ENCODE results near the gene TRAPPC3. TPM values are rescaled to one million over a fixed set of nuclear protein-coding genes. Genes with fewer than 3 reads are reported as not detected.
A peak's percentile ranks its signal among the peaks of the same experiment; 100 is the strongest.

Gene TRAPPC3
- total and polyA plus RNA-seq, 9 of the 15 experiments (the other 6 are each of a cell fraction or from before 2014, with no cell fraction given), result 20.6 to 141 (median 112) TPM

DNA sequence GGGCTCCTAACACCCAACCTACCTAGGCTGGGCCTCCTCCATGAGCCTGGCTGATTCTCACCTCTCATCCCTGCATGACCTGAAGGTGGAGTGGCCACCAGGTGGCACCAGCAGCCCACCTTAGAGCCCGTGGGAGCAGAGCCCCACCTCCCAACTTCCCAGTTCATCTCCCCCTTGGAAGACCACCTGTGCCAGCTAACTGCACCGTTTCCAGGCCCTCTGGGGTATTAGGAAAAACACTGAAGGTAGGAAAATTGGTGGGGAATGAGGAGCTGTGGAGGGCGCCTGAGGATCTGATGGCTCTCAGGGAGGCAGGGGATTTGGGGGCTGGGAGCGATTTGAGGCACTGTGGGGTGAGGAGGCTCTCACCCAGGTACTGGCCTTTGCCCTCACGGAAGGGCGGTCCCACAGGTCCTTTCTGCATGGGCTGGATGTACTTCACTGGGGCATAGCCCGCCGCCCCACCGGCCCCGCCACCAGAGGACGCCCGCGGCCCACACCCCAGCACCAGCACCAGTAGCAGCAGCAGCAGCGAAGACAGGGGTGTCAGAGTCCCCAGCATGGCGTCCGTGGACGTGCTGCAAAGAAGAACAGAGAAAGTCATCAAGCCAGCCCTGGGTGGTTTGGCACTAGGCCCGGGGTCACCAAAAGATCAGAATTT lies 49.5 kb downstream of the TRAPPC3 start:
- H3K9ac ChIP-seq (ENCODE audit: insufficient read depth in 1 of 2, low read depth in 2 of 2, low read length in 2 of 2), result peak overlapping the region; percentile 22 to 49; a peak in 2 of 4 replicates
- CTCF ChIA-PET (ENCODE audit: low intra/inter-chr PET ratio), result interaction anchor here (0.5 to 5.7 kb wide), 19 partner anchors 10 to 550 kb away, joined by 3 to 116 read pairs (median 5); partner anchors contain the start of genes ADPRS, MAP7D1 and TRAPPC3
- BruUV-seq (replicated peaks), result no TSS peak
- peak; percentile 87 to 91 (median 88) for DNase-seq (ENCODE audit: extremely low read depth in 1 of 4, low spot score in 3 of 4)
- no peaks in the 10 kb centered on the region for H3K79me2 ChIP-seq (ENCODE audit: control insufficient read depth, insufficient read depth, low read length)
- intact Hi-C loops (cut with micrococcal nuclease) (loop anchor here (1.0 to 2.0 kb wide), 4 partner anchors 34 to 321 kb away; no protein-coding TSS in a partner anchor), in situ Hi-C loops (cut with MboI) (loop anchor here (5.0 kb wide), 2 partner anchors 187 to 322 kb away; no protein-coding TSS in a partner anchor)
- no peak overlapping the region; the same call in 2 of the 3 replicates for H3K27ac ChIP-seq (ENCODE audit: extremely low read depth, low read depth, low read length)
- H2AFZ ChIP-seq (ENCODE audit: low read depth, low read length), result peak overlapping the region; percentile 92
- peak overlapping the region; percentile 82 for H3K4me2 ChIP-seq (ENCODE audit: insufficient read depth, low read length)
- H3K9me1 ChIP-seq (ENCODE audit: control insufficient read depth, insufficient read depth, low read length), result no peaks in the 10 kb centered on the region
- H3K9me3 ChIP-seq (replicated peaks; ENCODE audit: control insufficient read depth, insufficient read depth, low read depth, low read length), result no peaks in the 10 kb centered on the region
- peak; percentile 96 for ATAC-seq
- H3K36me3 ChIP-seq (ENCODE audit: control insufficient read depth, insufficient read depth, low read length), result peaks cover 14% of the 10 kb centered on the region; the same call in 1 of the 3 replicates
- no peaks in the 10 kb centered on the region for H3K27me3 ChIP-seq (ENCODE audit: control insufficient read depth in 2 of 2, insufficient read depth in 2 of 2, low read length in 2 of 2)
- peaks cover 0 to 36% of the 10 kb centered on the region in 2 experiments; a peak in 3 of 5 replicates for H3K4me1 ChIP-seq (replicated peaks in 1 of 2; ENCODE audit: control insufficient read depth in 2 of 2, insufficient read depth in 2 of 2, low read length in 2 of 2)
- WGBS (ENCODE audit: insufficient coverage, low coverage, missing lambda C conversion rate), result 0% methylated on average over 17 of the region's 18 CpGs
- H4K20me1 ChIP-seq (replicated peaks; ENCODE audit: control insufficient read depth, insufficient read depth, low read length), result no peaks in the 10 kb centered on the region
- peak; percentile 98 for FAIRE-seq
- H3K4me3 ChIP-seq, result peak overlapping the region; percentile 20; the same call in 1 of the 2 replicates
- POLR2A ChIA-PET, result no interaction called here
- TF ChIP-seq ZNF143 (CRISPR knock-in tag; IDR thresholded peaks at IDR 0.05) (0 out of 2 replicates have a peak, but pooled peaks have one; percentile 25), HMGN3 (IDR thresholded peaks at IDR 0.05; ENCODE audit: borderline replicate concordance, extremely low read depth, insufficient read length, low read depth, low read length) (peak; percentile 40), OTX1 (CRISPR knock-in tag; IDR thresholded peaks at IDR 0.05) (0 out of 2 replicates have a peak, but pooled peaks have one; percentile 52), EHMT2 (IDR thresholded peaks at IDR 0.05) (0 out of 2 replicates have a peak, but pooled peaks have one; percentile 13), BACH1 (tag; IDR thresholded peaks at IDR 0.05) (no peak), KAT2B (IDR thresholded peaks at IDR 0.05; ENCODE audit: low read depth, low read length) (no peak), ZNF239 (CRISPR knock-in tag; IDR thresholded peaks at IDR 0.05) (no peak), NR2C1 (IDR thresholded peaks at IDR 0.05) (no peak; the same call in 1 of the 2 replicates), NR2C1 (tag; IDR thresholded peaks at IDR 0.05) (peak; percentile 13)
- TF ChIP-seq, protein P1, sequence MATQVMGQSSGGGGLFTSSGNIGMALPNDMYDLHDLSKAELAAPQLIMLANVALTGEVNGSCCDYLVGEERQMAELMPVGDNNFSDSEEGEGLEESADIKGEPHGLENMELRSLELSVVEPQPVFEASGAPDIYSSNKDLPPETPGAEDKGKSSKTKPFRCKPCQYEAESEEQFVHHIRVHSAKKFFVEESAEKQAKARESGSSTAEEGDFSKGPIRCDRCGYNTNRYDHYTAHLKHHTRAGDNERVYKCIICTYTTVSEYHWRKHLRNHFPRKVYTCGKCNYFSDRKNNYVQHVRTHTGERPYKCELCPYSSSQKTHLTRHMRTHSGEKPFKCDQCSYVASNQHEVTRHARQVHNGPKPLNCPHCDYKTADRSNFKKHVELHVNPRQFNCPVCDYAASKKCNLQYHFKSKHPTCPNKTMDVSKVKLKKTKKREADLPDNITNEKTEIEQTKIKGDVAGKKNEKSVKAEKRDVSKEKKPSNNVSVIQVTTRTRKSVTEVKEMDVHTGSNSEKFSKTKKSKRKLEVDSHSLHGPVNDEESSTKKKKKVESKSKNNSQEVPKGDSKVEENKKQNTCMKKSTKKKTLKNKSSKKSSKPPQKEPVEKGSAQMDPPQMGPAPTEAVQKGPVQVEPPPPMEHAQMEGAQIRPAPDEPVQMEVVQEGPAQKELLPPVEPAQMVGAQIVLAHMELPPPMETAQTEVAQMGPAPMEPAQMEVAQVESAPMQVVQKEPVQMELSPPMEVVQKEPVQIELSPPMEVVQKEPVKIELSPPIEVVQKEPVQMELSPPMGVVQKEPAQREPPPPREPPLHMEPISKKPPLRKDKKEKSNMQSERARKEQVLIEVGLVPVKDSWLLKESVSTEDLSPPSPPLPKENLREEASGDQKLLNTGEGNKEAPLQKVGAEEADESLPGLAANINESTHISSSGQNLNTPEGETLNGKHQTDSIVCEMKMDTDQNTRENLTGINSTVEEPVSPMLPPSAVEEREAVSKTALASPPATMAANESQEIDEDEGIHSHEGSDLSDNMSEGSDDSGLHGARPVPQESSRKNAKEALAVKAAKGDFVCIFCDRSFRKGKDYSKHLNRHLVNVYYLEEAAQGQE (IDR thresholded peaks at IDR 0.05; ENCODE audit: borderline replicate concordance), result peak; percentile 84
- TF ChIP-seq, protein P1 (CRISPR knock-in tag; IDR thresholded peaks at IDR 0.05; ENCODE audit: low read depth), result no peak
- TF ChIP-seq, protein P2, sequence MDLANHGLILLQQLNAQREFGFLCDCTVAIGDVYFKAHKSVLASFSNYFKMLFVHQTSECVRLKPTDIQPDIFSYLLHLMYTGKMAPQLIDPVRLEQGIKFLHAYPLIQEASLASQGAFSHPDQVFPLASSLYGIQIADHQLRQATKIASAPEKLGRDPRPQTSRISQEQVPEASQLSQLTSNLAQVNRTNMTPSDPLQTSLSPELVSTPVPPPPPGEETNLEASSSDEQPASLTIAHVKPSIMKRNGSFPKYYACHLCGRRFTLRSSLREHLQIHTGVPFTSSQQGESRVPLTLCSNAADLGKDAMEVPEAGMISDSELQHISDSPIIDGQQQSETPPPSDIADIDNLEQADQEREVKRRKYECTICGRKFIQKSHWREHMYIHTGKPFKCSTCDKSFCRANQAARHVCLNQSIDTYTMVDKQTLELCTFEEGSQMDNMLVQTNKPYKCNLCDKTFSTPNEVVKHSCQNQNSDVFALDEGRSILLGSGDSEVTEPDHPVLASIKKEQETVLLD (IDR thresholded peaks at IDR 0.05), result peak; percentile 43; the same call in 1 of the 2 replicates

Measured in K562 (cell line).